ENCODE measurements around the gene ENPP7. TPM values are rescaled to one million over a fixed set of nuclear protein-coding genes. Genes with fewer than 3 reads are reported as not detected.

Gene ENPP7
- total RNA-seq, 4 donors from 2014 or later = not detected

DNA sequence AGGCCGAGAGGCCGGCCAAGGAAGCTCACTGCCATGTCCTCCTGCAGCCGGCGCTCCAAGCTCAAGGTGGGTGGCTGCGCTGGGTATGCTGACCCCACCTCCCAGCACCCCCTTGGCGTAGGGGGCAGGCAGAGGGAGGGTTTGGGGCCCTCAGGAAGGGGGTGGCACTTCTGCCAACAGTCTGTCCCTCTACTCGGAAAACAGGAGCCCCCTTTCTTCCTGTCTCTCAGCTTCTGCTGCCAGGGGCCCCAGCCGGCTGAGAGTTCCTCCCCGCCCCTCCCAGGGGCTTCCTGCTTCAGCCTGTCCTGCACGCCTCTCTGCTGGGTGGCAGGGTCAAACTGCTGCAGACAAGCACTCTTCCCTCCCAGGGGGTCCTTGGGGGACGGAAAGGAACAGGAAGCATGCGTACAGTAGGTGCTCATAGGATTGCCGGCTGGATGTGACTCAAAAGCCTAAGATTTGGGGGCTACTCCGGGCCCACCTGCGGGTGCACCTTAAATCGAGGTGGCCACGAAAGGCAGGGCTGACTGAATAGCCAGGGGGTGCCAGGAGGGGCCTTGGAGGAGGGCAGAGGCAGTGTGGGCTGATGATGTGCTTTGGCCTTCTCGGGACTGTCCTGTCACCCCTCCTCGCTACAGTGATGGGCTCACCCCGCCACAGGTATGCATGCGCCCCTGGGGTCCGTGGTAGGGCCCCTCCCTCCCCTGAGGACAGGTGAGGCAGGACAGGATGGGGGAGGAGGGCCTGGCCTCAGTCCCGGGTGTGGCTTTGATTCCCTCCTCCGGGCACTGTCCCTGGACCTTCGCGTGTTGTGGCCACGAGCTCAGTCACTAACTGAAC lies 51.2 kb downstream of the ENPP7 start:
- intact Hi-C loops (cut with DNase I; ENCODE audit: low total_unique reads) = no loop called here
- TF ChIP-seq POLR2A (IDR thresholded peaks at IDR 0.05) = no peak
- Histone ChIP-seq H3K36me3 (no peaks in the 10 kb centered on the region), H3K4me1 (peaks cover 0 to 10% of the 10 kb centered on the region in 2 donors), H3K27ac (no peak overlapping the region), H3K4me3 (no peak overlapping the region), H3K27me3 (no peaks in the 10 kb centered on the region), H3K9me3 (no peaks in the 10 kb centered on the region)
- DNase-seq = no peak

DNA sequence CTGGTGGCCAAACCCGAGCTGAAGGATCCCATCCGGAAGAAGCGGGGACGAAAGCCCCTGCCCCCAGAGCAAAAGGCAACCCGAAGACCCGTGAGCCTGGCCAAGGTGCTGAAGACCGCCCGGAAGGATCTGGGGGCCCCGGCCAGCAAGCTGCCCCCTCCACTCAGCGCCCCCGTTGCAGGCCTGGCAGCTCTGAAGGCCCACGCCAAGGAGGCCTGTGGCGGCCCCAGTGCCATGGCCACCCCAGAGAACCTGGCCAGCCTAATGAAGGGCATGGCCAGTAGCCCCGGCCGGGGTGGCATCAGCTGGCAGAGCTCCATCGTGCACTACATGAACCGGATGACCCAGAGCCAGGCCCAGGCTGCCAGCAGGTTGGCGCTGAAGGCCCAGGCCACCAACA lies 53.1 kb downstream of the ENPP7 start:
- intact Hi-C loops (cut with DNase I; ENCODE audit: low total_unique reads) = no loop called here
- H3K9me3 ChIP-seq = no peaks in the 10 kb centered on the region
- DNase-seq = no peak
- TF ChIP-seq, protein P1, sequence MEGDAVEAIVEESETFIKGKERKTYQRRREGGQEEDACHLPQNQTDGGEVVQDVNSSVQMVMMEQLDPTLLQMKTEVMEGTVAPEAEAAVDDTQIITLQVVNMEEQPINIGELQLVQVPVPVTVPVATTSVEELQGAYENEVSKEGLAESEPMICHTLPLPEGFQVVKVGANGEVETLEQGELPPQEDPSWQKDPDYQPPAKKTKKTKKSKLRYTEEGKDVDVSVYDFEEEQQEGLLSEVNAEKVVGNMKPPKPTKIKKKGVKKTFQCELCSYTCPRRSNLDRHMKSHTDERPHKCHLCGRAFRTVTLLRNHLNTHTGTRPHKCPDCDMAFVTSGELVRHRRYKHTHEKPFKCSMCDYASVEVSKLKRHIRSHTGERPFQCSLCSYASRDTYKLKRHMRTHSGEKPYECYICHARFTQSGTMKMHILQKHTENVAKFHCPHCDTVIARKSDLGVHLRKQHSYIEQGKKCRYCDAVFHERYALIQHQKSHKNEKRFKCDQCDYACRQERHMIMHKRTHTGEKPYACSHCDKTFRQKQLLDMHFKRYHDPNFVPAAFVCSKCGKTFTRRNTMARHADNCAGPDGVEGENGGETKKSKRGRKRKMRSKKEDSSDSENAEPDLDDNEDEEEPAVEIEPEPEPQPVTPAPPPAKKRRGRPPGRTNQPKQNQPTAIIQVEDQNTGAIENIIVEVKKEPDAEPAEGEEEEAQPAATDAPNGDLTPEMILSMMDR (IDR thresholded peaks at IDR 0.05) = no peak
- TF ChIP-seq POLR2A (IDR thresholded peaks at IDR 0.05) = no peak
- peaks cover 0 to 4% of the 10 kb centered on the region in 2 donors for H3K27me3 ChIP-seq
- H3K27ac ChIP-seq = no peak overlapping the region
- no peaks in the 10 kb centered on the region for H3K4me1 ChIP-seq
- H3K36me3 ChIP-seq = no peaks in the 10 kb centered on the region
- H3K4me3 ChIP-seq = no peak overlapping the region

DNA sequence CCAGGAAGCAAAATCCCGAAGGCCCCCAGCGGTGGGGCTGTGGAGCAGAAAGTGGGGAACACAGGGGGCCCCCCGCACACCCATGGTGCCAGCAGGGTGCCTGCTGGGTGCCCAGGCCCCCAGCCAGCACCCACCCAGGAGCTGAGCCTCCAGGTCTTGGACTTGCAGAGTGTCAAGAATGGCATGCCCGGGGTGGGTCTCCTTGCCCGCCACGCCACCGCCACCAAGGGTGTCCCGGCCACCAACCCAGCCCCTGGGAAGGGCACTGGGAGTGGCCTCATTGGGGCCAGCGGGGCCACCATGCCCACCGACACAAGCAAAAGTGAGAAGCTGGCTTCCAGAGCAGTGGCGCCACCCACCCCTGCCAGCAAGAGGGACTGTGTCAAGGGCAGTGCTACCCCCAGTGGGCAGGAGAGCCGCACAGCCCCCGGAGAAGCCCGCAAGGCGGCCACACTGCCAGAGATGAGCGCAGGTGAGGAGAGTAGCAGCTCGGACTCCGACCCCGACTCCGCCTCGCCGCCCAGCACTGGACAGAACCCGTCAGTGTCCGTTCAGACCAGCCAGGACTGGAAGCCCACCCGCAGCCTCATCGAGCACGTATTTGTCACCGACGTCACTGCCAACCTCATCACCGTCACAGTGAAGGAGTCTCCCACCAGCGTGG lies 53.7 kb downstream of the ENPP7 start:
- no peak overlapping the region for H3K27ac ChIP-seq
- TF ChIP-seq, protein P1 (IDR thresholded peaks at IDR 0.05) = no peak
- no peak for TF ChIP-seq POLR2A (IDR thresholded peaks at IDR 0.05)
- no peaks in the 10 kb centered on the region for H3K36me3 ChIP-seq
- H3K9me3 ChIP-seq = no peaks in the 10 kb centered on the region
- peaks cover 1 to 10% of the 10 kb centered on the region in 2 donors for H3K27me3 ChIP-seq
- no peak overlapping the region for H3K4me3 ChIP-seq
- no peaks in the 10 kb centered on the region for H3K4me1 ChIP-seq
- no peak for DNase-seq
- intact Hi-C loops (cut with DNase I; ENCODE audit: low total_unique reads) = no loop called here

DNA sequence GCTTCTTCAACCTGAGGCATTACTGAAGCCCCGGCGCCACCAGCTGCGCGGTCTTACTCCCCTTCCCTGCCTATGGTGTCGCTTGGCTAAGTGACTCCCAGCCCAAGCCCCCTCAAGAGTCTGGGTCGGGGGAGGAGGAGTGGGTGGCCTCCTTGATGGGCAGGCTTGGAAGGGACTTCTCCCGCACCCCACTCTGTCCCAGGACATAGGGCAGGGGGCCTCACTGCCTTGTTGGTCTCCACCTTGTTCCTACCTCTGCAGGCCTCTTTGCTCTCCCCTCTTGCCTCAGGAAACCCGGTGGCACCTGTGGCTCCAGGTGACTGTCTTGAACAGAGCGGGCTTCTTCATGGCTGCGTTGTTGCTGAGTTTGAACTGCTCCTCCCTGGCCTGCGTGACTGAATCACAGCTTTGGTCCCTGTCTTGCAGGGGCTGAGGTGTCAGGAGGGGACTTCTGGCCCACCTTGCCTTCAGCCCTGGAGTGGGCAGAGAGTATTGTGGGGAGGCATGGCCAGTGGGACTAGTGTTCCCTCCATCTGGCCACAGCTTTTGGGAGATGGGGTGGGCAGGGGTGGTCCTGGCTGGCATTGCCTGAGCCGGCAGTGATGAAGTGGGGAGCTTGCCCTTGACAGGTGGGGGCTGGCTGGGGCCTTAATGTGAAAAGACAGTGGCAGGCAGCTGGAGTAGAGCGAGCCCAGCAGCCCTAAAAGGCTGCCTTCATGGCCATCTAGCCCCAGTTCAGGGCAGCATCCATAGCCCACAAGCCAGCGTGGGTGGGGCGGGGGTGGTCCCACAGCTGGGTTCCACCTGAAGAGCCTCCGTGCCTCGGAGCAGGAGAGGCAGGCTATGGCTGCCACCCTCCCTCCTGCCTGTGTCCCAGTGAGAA lies 54.5 kb downstream of the ENPP7 start:
- no peak for DNase-seq
- no peaks in the 10 kb centered on the region for H3K9me3 ChIP-seq
- H3K27ac ChIP-seq = no peak overlapping the region
- H3K27me3 ChIP-seq = peaks cover 9 to 17% of the 10 kb centered on the region in 2 donors
- peaks cover 0 to 8% of the 10 kb centered on the region in 2 donors for H3K4me1 ChIP-seq
- intact Hi-C loops (cut with DNase I; ENCODE audit: low total_unique reads) = no loop called here
- TF ChIP-seq, protein P1 (IDR thresholded peaks at IDR 0.05) = no peak
- TF ChIP-seq POLR2A (IDR thresholded peaks at IDR 0.05) = no peak
- H3K36me3 ChIP-seq = no peaks in the 10 kb centered on the region
- H3K4me3 ChIP-seq = no peak overlapping the region

Data from uterus (tissue), 4 donors.